C4-2B (cell line): ENCODE data around the gene SGMS1.

ENCODE experiments used
- ZFX ChIP-seq: fragments of 450-650 bp; IDR thresholded peaks from 2 replicates; pipeline ENCODE4 v1.6.1; 2017
- TF ChIP-seq, protein P1 (sequence below): fragments of 450-650 bp; conservative IDR thresholded peaks from 2 replicates; pipeline ENCODE4 v1.5.1; 2017; ENCODE audit warnings: mild to moderate bottlenecking

DNA sequence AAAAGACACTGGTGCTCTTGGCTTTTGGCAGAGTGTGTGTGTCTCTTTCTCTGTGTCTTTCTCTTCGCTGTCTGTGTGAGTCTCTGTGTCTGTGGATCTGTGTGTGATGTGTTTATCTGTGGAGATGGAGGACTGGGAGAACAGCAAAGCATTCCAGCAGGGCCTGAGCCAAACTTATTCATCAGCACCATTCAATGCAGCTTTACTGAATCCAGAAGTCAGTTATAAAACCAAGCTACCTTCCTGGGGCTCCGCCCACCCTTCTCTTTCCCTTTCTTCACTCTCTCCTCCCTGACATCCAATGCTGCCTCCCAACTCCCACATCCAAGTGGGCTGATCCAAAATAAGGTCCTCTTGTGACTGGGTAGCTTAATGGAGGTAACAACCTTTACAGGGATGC, 3.9 kb downstream of the SGMS1 start:
- TF ChIP-seq, protein P1, sequence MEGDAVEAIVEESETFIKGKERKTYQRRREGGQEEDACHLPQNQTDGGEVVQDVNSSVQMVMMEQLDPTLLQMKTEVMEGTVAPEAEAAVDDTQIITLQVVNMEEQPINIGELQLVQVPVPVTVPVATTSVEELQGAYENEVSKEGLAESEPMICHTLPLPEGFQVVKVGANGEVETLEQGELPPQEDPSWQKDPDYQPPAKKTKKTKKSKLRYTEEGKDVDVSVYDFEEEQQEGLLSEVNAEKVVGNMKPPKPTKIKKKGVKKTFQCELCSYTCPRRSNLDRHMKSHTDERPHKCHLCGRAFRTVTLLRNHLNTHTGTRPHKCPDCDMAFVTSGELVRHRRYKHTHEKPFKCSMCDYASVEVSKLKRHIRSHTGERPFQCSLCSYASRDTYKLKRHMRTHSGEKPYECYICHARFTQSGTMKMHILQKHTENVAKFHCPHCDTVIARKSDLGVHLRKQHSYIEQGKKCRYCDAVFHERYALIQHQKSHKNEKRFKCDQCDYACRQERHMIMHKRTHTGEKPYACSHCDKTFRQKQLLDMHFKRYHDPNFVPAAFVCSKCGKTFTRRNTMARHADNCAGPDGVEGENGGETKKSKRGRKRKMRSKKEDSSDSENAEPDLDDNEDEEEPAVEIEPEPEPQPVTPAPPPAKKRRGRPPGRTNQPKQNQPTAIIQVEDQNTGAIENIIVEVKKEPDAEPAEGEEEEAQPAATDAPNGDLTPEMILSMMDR = no peak
- TF ChIP-seq ZFX = no peak
